GM13977 (cell line): ENCODE measurements around the gene MARCHF5.

ENCODE experiments used
- DNase-seq: peaks from one replicate; pipeline ENCODE4 v3.0.0; 2012; ENCODE audit warnings: low spot score
- in situ Hi-C: fragments of 300-500 bp; cut with MboI; formaldehyde crosslinking; loops from one replicate; pipeline ENCODE4 v1.12.0; 2022; ENCODE audit warnings: low sequenced_read_pairs, low pct_unique_long_range_greater_than_20kb, mixed read lengths, inconsistent platforms; ENCODE audit not compliant: unreplicated experiment
- TF ChIP-seq, protein P1 (sequence below): IDR thresholded peaks from 2 replicates; pipeline ENCODE4 v1.5.1; 2012; ENCODE audit warnings: mild to moderate bottlenecking, control low read depth; ENCODE audit not compliant: insufficient read depth; ENCODE audit errors: extremely low read depth, missing control alignments

Gene MARCHF5

GRCh38 chr10:92290837-92291615 lies at the start of gene MARCHF5, which contains the start of gene CPEB3:
MARCHF5 (plus strand) TSS chr10:92291167; CDS start chr10:92291495, 328 bp downstream.
CPEB3 (minus strand) TSS chr10:92291078; CDS start chr10:92240350, 50,728 bp downstream.
- in situ Hi-C loops = no loop called here
- TF ChIP-seq, protein P1, sequence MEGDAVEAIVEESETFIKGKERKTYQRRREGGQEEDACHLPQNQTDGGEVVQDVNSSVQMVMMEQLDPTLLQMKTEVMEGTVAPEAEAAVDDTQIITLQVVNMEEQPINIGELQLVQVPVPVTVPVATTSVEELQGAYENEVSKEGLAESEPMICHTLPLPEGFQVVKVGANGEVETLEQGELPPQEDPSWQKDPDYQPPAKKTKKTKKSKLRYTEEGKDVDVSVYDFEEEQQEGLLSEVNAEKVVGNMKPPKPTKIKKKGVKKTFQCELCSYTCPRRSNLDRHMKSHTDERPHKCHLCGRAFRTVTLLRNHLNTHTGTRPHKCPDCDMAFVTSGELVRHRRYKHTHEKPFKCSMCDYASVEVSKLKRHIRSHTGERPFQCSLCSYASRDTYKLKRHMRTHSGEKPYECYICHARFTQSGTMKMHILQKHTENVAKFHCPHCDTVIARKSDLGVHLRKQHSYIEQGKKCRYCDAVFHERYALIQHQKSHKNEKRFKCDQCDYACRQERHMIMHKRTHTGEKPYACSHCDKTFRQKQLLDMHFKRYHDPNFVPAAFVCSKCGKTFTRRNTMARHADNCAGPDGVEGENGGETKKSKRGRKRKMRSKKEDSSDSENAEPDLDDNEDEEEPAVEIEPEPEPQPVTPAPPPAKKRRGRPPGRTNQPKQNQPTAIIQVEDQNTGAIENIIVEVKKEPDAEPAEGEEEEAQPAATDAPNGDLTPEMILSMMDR = peak; percentile 39

GRCh38 chr10:92241501-92241900 lies 49.5 kb upstream of the MARCHF5 start:
- in situ Hi-C loops = no loop called here
- no peak for DNase-seq
- TF ChIP-seq, protein P1 = no peak

More at GRCh38 chr10:92290837-92291615, at the start of gene MARCHF5, which contains the start of gene CPEB3:
- peak; percentile 96 for DNase-seq

DNA sequence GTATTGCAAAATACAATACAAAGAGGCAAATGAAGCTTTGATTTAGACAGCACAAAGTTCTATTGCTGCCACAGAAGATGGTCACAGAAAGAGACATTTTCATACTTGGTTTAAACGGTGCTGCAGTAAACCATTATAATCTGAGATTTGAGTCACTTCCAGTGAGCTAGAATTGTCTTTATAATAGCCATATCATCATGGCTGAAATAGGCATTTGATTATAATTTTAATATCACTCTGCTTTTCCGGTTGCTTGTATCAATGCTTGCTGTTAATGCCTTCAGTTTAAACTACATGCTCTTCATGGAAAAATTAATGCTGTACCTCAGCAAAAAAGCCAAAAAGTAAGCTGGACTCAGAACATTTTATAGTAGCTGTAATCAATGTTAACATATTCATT lies 48.6 kb upstream of the MARCHF5 start:
- TF ChIP-seq, protein P1 = no peak
- DNase-seq = no peak
- in situ Hi-C loops = no loop called here

DNA sequence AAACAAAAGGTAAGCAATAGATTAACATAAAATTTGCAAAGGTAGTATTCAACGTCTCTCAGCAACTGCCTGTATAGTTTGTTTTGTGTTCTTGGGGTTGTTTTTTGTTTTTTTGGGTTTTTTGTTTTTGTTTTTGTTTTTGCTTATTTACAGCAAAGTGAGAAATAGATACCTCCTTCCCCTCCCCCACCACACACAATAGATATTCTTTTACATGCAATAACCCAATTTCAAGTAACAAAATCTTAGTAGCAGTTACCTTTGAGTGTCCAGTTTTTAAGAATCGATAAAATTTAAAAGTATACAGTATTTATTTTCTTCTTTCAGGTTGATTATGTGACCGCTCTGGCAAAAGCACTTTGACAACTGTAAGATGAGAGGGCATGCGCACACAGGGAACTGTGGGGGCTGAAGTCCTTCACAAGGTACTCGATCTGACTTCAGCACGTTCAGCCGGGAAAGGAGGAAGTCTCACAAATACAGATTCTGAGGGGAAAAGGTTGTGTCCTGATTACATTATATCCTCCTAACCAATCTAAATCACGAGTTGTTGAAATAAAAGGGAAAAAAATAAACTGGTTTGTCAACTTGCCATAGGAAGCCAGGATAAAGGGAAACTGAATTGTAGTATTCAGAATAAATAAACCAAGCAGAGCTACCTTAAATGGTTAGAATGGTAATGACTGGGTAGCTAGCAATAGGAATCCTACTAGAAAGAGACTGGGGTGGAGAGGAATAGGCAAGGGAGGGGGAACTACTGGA lies 47.9 kb upstream of the MARCHF5 start:
- DNase-seq = peak; percentile 42
- TF ChIP-seq, protein P1 = no peak
- in situ Hi-C loops = no loop called here

GRCh38 chr10:92244796-92245195 lies 46.2 kb upstream of the MARCHF5 start:
- in situ Hi-C loops = no loop called here
- DNase-seq = peak; percentile 62
- TF ChIP-seq, protein P1 = no peak

- TF ChIP-seq, protein P1 = no peak
- DNase-seq = no peak
- in situ Hi-C loops = no loop called here
These were observed 42.4 kb upstream of the MARCHF5 start for GRCh38 chr10:92248566-92248965.
